ENCODE data around the gene RGMB. TPM values are rescaled to one million over a fixed set of nuclear protein-coding genes. Genes with fewer than 3 reads are reported as not detected.

RGMB gene
- total and polyA plus RNA-seq, 2 donors = 1.7 to 4.1 TPM

DNA sequence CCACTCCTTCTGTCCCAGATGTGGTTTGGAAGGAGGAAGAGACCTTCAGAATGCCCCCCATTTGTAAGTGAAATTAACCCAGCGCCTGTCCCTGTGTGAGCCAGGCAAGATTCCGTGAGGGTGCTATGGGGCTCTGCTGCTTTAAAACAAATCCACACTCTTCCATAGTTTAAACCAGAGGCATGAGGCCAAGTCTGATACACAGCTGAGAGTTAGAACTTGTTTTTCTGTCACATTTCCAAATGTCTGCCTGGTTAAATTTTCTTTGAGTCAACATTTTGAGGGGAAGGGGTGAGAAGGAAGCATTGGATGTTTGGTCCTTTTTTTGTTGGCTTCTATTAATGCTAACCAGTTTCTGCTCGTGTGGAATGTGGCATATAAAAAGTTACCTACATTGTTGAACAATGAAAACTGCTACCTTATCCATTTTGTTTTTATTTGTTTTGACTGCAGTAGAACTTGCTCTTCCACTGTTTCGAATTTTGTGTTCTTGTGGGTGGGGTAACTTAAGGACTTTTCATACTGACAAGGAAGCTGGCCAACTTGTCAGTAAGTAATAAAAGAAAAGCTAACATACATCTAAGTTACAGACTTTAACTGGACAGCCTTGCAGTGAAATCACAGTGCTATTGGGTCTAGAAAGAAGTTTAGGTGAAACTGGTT is 12.9 kb downstream of the RGMB start:
- WGBS = 90% methylated on average over 4 of the region's 4 CpGs
- peak in 1 of 9 donors; percentile 9 for DNase-seq (ENCODE audit: low read depth in 6 of 9, low spot score in 9 of 9)
- Histone ChIP-seq H3K36me3 (ENCODE audit: control insufficient read depth in 2 of 2, insufficient read depth in 2 of 2, low read length in 1 of 2) (no peaks in the 10 kb centered on the region), H3K4me3 (ENCODE audit: low read length in 2 of 2) (no peak overlapping the region), H3K27me3 (ENCODE audit: control insufficient read depth in 2 of 2, insufficient read depth in 1 of 2, low read length in 1 of 2) (no peaks in the 10 kb centered on the region), H3K4me1 (ENCODE audit: control insufficient read depth in 2 of 2, insufficient read depth in 2 of 2, low read length in 2 of 2) (peaks cover 0 to 7% of the 10 kb centered on the region in 2 donors), H3K27ac (ENCODE audit: low read depth in 1 of 2, low read length in 1 of 2) (no peak overlapping the region), H3K9me3 (ENCODE audit: control insufficient read depth in 2 of 2, insufficient read depth in 1 of 2, low read length in 1 of 2) (no peaks in the 10 kb centered on the region)

- peak in 1 of 9 donors; percentile 28 for DNase-seq (ENCODE audit: low read depth in 6 of 9, low spot score in 9 of 9)
- Histone ChIP-seq H3K27ac (ENCODE audit: low read depth in 1 of 2, low read length in 1 of 2) (no peak overlapping the region), H3K9me3 (ENCODE audit: control insufficient read depth in 2 of 2, insufficient read depth in 1 of 2, low read length in 1 of 2) (no peaks in the 10 kb centered on the region), H3K36me3 (ENCODE audit: control insufficient read depth in 2 of 2, insufficient read depth in 2 of 2, low read length in 1 of 2) (no peaks in the 10 kb centered on the region), H3K27me3 (ENCODE audit: control insufficient read depth in 2 of 2, insufficient read depth in 1 of 2, low read length in 1 of 2) (no peaks in the 10 kb centered on the region), H3K4me3 (ENCODE audit: low read length in 2 of 2) (no peak overlapping the region), H3K4me1 (ENCODE audit: control insufficient read depth in 2 of 2, insufficient read depth in 2 of 2, low read length in 2 of 2) (peaks cover 0 to 7% of the 10 kb centered on the region in 2 donors)
- 68% methylated on average over 5 of the region's 5 CpGs for WGBS
These were observed 13.8 kb downstream of the RGMB start for GRCh38 chr5:98787131-98787719.

DNA sequence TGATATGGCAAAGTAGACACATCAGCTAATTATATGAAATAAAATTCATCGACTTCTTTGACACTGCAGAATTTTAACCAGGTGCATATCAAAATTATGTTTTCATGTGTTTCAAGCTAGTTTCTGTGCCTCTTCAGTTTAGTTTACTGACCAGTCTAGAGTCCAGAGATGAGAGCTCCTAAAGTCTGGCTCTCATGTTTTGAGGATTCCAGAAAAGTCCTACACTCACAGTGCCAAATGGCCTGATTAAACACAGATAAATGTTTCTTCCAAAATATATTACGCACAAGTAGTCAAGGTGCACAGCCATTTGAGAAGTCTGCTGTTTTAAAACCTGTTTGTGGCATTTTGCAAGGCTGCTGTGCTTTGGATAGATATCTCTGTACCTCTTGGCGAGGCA is 15.6 kb downstream of the RGMB start:
- 95% methylated on average over 3 of the region's 3 CpGs for WGBS
- no peak overlapping the region for H3K27ac ChIP-seq (ENCODE audit: low read depth in 1 of 2, low read length in 1 of 2)
- no peak for DNase-seq (ENCODE audit: low read depth in 6 of 9, low spot score in 9 of 9)
- H3K4me3 ChIP-seq (ENCODE audit: low read length in 2 of 2) = no peak overlapping the region
- H3K9me3 ChIP-seq (ENCODE audit: control insufficient read depth in 2 of 2, insufficient read depth in 1 of 2, low read length in 1 of 2) = no peaks in the 10 kb centered on the region
- H3K27me3 ChIP-seq (ENCODE audit: control insufficient read depth in 2 of 2, insufficient read depth in 1 of 2, low read length in 1 of 2) = no peaks in the 10 kb centered on the region
- peaks cover 0 to 7% of the 10 kb centered on the region in 2 donors for H3K4me1 ChIP-seq (ENCODE audit: control insufficient read depth in 2 of 2, insufficient read depth in 2 of 2, low read length in 2 of 2)
- H3K36me3 ChIP-seq (ENCODE audit: control insufficient read depth in 2 of 2, insufficient read depth in 2 of 2, low read length in 1 of 2) = no peaks in the 10 kb centered on the region

DNA sequence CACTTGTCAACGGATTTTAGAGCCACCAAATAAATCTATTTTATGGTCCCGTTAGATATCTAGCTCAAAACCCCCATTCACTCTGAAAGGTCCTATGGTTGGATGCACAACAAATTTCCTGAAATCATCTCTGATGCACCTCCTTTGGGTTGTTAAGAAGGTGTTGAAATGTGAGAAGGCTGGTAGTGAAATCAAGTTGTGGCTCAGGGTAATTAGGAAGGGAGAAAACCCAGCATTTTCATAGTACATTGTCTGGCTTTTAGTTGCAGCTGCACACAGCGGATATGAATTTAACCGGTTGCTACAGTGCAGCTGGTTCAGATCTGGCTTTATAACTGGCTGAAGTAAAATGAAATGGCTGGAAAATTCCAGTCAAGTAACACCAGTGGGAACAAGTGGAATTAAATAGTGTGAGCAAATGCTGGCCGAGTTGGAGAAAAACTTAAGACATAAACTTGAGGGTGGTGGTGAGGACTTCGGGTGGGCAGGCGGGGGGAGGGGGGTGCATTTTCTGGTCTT is 17.6 kb downstream of the RGMB start:
- Histone ChIP-seq H3K36me3 (ENCODE audit: control insufficient read depth in 2 of 2, insufficient read depth in 2 of 2, low read length in 1 of 2) (no peaks in the 10 kb centered on the region), H3K27me3 (ENCODE audit: control insufficient read depth in 2 of 2, insufficient read depth in 1 of 2, low read length in 1 of 2) (no peaks in the 10 kb centered on the region), H3K27ac (ENCODE audit: low read depth in 1 of 2, low read length in 1 of 2) (no peak overlapping the region), H3K4me1 (ENCODE audit: control insufficient read depth in 2 of 2, insufficient read depth in 2 of 2, low read length in 2 of 2) (peaks cover 0 to 7% of the 10 kb centered on the region in 2 donors), H3K4me3 (ENCODE audit: low read length in 2 of 2) (no peak overlapping the region), H3K9me3 (ENCODE audit: control insufficient read depth in 2 of 2, insufficient read depth in 1 of 2, low read length in 1 of 2) (no peaks in the 10 kb centered on the region)
- WGBS = 97% methylated on average over 7 of the region's 7 CpGs
- no peak for DNase-seq (ENCODE audit: low read depth in 6 of 9, low spot score in 9 of 9)

DNA sequence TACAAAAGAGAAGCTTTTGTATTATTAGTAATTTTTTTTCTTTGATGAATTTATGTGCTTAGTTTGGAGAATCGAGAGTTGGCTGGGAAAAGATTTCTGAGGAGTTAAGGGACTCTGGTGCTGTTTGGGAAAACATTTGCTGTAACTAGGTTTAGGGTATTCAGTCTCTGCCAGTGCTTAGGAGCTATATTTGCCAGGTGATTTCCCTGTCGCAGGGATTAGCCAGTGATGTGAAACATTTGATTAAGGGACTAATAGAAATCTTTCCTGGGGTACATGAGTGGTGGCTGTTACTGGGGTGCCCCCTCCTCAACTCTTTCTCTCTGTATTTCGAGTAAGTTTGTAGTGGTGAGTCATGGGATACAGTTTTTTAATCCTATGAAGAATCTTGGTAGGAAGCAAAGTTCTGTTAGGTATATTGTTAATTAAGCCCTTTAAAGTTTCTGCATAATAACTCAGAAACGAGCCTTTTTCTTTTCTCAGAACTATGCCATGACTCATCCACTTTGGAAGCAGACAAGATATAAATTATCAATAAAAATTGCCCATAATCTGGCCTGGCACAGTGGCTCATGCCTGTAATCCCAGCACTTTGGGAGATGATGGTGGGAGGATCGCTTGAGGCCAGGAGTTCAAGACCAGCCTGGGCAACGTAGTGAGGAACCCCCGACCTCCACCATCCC is 18.6 kb downstream of the RGMB start:
- DNase-seq (ENCODE audit: low read depth in 6 of 9, low spot score in 9 of 9) = no peak
- Histone ChIP-seq H3K4me3 (ENCODE audit: low read length in 2 of 2) (no peak overlapping the region), H3K36me3 (ENCODE audit: control insufficient read depth in 2 of 2, insufficient read depth in 2 of 2, low read length in 1 of 2) (no peaks in the 10 kb centered on the region), H3K27me3 (ENCODE audit: control insufficient read depth in 2 of 2, insufficient read depth in 1 of 2, low read length in 1 of 2) (no peaks in the 10 kb centered on the region), H3K9me3 (ENCODE audit: control insufficient read depth in 2 of 2, insufficient read depth in 1 of 2, low read length in 1 of 2) (no peaks in the 10 kb centered on the region), H3K4me1 (ENCODE audit: control insufficient read depth in 2 of 2, insufficient read depth in 2 of 2, low read length in 2 of 2) (peaks cover 0 to 7% of the 10 kb centered on the region in 2 donors), H3K27ac (ENCODE audit: low read depth in 1 of 2, low read length in 1 of 2) (no peak overlapping the region)
- WGBS = 93% methylated on average over 7 of the region's 7 CpGs

DNA sequence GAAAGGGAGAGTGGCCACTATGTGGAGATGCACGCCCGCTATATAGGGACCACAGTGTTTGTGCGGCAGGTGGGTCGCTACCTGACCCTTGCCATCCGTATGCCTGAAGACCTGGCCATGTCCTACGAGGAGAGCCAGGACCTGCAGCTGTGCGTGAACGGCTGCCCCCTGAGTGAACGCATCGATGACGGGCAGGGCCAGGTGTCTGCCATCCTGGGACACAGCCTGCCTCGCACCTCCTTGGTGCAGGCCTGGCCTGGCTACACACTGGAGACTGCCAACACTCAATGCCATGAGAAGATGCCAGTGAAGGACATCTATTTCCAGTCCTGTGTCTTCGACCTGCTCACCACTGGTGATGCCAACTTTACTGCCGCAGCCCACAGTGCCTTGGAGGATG is 19.8 kb downstream of the RGMB start:
- DNase-seq (ENCODE audit: low read depth in 6 of 9, low spot score in 9 of 9) = no peak
- no peak overlapping the region for H3K27ac ChIP-seq (ENCODE audit: low read depth in 1 of 2, low read length in 1 of 2)
- H3K4me3 ChIP-seq (ENCODE audit: low read length in 2 of 2) = no peak overlapping the region
- H3K27me3 ChIP-seq (ENCODE audit: control insufficient read depth in 2 of 2, insufficient read depth in 1 of 2, low read length in 1 of 2) = no peaks in the 10 kb centered on the region
- WGBS = 97% methylated on average over 14 of the region's 14 CpGs
- no peaks in the 10 kb centered on the region for H3K9me3 ChIP-seq (ENCODE audit: control insufficient read depth in 2 of 2, insufficient read depth in 1 of 2, low read length in 1 of 2)
- no peaks in the 10 kb centered on the region for H3K36me3 ChIP-seq (ENCODE audit: control insufficient read depth in 2 of 2, insufficient read depth in 2 of 2, low read length in 1 of 2)
- H3K4me1 ChIP-seq (ENCODE audit: control insufficient read depth in 2 of 2, insufficient read depth in 2 of 2, low read length in 2 of 2) = no peaks in the 10 kb centered on the region

- WGBS = 89% methylated on average over 7 of the region's 7 CpGs
- no peak for DNase-seq (ENCODE audit: low read depth in 6 of 9, low spot score in 9 of 9)
- Histone ChIP-seq H3K27me3 (ENCODE audit: control insufficient read depth in 2 of 2, insufficient read depth in 1 of 2, low read length in 1 of 2) (no peaks in the 10 kb centered on the region), H3K36me3 (ENCODE audit: control insufficient read depth in 2 of 2, insufficient read depth in 2 of 2, low read length in 1 of 2) (no peaks in the 10 kb centered on the region), H3K27ac (ENCODE audit: low read depth in 1 of 2, low read length in 1 of 2) (no peak overlapping the region), H3K9me3 (ENCODE audit: control insufficient read depth in 2 of 2, insufficient read depth in 1 of 2, low read length in 1 of 2) (no peaks in the 10 kb centered on the region), H3K4me1 (ENCODE audit: control insufficient read depth in 2 of 2, insufficient read depth in 2 of 2, low read length in 2 of 2) (no peaks in the 10 kb centered on the region), H3K4me3 (ENCODE audit: low read length in 2 of 2) (no peak overlapping the region)
These were observed 20.5 kb downstream of the RGMB start for GRCh38 chr5:98794001-98794400.

GRCh38 chr5:98794414-98795080 is 21.1 kb downstream of the RGMB start:
- H3K4me1 ChIP-seq (ENCODE audit: control insufficient read depth in 2 of 2, insufficient read depth in 2 of 2, low read length in 2 of 2) = no peaks in the 10 kb centered on the region
- no peaks in the 10 kb centered on the region for H3K27me3 ChIP-seq (ENCODE audit: control insufficient read depth in 2 of 2, insufficient read depth in 1 of 2, low read length in 1 of 2)
- no peak overlapping the region for H3K27ac ChIP-seq (ENCODE audit: low read depth in 1 of 2, low read length in 1 of 2)
- no peaks in the 10 kb centered on the region for H3K36me3 ChIP-seq (ENCODE audit: control insufficient read depth in 2 of 2, insufficient read depth in 2 of 2, low read length in 1 of 2)
- WGBS = 88% methylated on average over 9 of the region's 9 CpGs
- no peak for DNase-seq (ENCODE audit: low read depth in 6 of 9, low spot score in 9 of 9)
- H3K4me3 ChIP-seq (ENCODE audit: low read length in 2 of 2) = no peak overlapping the region
- no peaks in the 10 kb centered on the region for H3K9me3 ChIP-seq (ENCODE audit: control insufficient read depth in 2 of 2, insufficient read depth in 1 of 2, low read length in 1 of 2)

GRCh38 chr5:98795243-98795642 is 21.8 kb downstream of the RGMB start:
- H3K27ac ChIP-seq (ENCODE audit: low read depth in 1 of 2, low read length in 1 of 2) = no peak overlapping the region
- no peak overlapping the region for H3K4me3 ChIP-seq (ENCODE audit: low read length in 2 of 2)
- H3K27me3 ChIP-seq (ENCODE audit: control insufficient read depth in 2 of 2, insufficient read depth in 1 of 2, low read length in 1 of 2) = no peaks in the 10 kb centered on the region
- no peaks in the 10 kb centered on the region for H3K9me3 ChIP-seq (ENCODE audit: control insufficient read depth in 2 of 2, insufficient read depth in 1 of 2, low read length in 1 of 2)
- DNase-seq (ENCODE audit: low read depth in 6 of 9, low spot score in 9 of 9) = no peak
- 99% methylated on average over 5 of the region's 5 CpGs for WGBS
- no peaks in the 10 kb centered on the region for H3K36me3 ChIP-seq (ENCODE audit: control insufficient read depth in 2 of 2, insufficient read depth in 2 of 2, low read length in 1 of 2)
- H3K4me1 ChIP-seq (ENCODE audit: control insufficient read depth in 2 of 2, insufficient read depth in 2 of 2, low read length in 2 of 2) = no peaks in the 10 kb centered on the region

Measured in thymus (tissue), 11 donors.